Esophagus muscularis mucosa (tissue), 4 donors: Measurements from ENCODE around the gene SORBS1. TPM values are rescaled to one million over a fixed set of nuclear protein-coding genes. Genes with fewer than 3 reads are reported as not detected.
A peak's percentile ranks its signal among the peaks of the same experiment; 100 is the strongest.

Experiments used
- DNase-seq: peaks from one replicate; pipeline ENCODE4 v3.0.0-alpha.2; 2017; ENCODE audit errors: extremely low spot score
- H3K27ac ChIP-seq, 4 donors: fragments of 200-600 bp; sonication (generic); replicated peaks in 1 of 4; 1 replicate in 3 of 4; 2 replicates in 1 of 4; pipeline ENCODE4 v1.5.1; 2016 to 2019; ENCODE audit warnings: mild to moderate bottlenecking in 1 of 4
- H3K27me3 ChIP-seq, 4 donors: fragments of 200-600 bp; sonication (generic); one replicate each; pipeline versions ENCODE4 v1.5.1 to v1.6.0; 2016 to 2019
- H3K36me3 ChIP-seq, 4 donors: fragments of 200-600 bp; sonication (generic); one replicate each; pipeline ENCODE4 v1.5.1; 2016 to 2019
- H3K4me1 ChIP-seq, 4 donors: fragments of 200-600 bp; sonication (generic); one replicate each; pipeline ENCODE4 v1.5.1; 2016 to 2019
- H3K4me3 ChIP-seq, 4 donors: fragments of 200-600 bp; sonication (generic); 1 replicate in 2 of 4; 2 replicates in 2 of 4; pipeline ENCODE4 v1.5.1; 2016 to 2019; ENCODE audit warnings: mild to moderate bottlenecking in 4 of 4, moderate library complexity in 1 of 4
- H3K9me3 ChIP-seq, 4 donors: fragments of 200-600 bp; sonication (generic); 1 replicate in 3 of 4; 2 replicates in 1 of 4; pipeline ENCODE4 v1.5.1; 2016 to 2019
- EP300 ChIP-seq: sonication (generic); formaldehyde crosslinking; IDR thresholded peaks from one replicate; pipeline ENCODE4 v1.6.1; 2017; ENCODE audit warnings: antibody characterized with exemption
- POLR2A ChIP-seq: fragments of 450-650 bp; IDR thresholded peaks from one replicate; pipeline ENCODE4 v1.6.1; 2017; ENCODE audit warnings: antibody characterized with exemption, moderate library complexity, mild to moderate bottlenecking, low read depth
- POLR2AphosphoS5 ChIP-seq, 2 donors: sonication (generic); formaldehyde crosslinking; IDR thresholded peaks; one replicate each; pipeline ENCODE4 v1.6.1; 2017; ENCODE audit warnings: antibody characterized with exemption in 2 of 2
- WGBS: methylation state at CpG from one replicate; pipeline ENCODE4 v1.1.5; 2018; 5-methylcytosine and 5-hydroxymethylcytosine counted together
- intact Hi-C: fragments of 100-400 bp; cut with DNase I; formaldehyde crosslinking; loops from one replicate; pipeline ENCODE4 v1.15.1; 2023
- total RNA-seq, 4 donors: library from RNA; depleted of rRNA; stranded (reverse); fragments of >200 nt; gene quantifications; one replicate each; pipeline versions ENCODE4 v1.1.0 to v1.2.1, GENCODE V29; 2016
- TF ChIP-seq, protein P1 (sequence below), 3 experiments: fragments of 200-600 bp in 2 of 3; fragments of 450-650 bp in 1 of 3; sonication (generic) in 2 of 3; IDR thresholded peaks; one replicate each; pipeline ENCODE4 v1.5.1; 2017 to 2019; ENCODE audit warnings: antibody characterized with exemption in 3 of 3, mild to moderate bottlenecking in 2 of 3, moderate library complexity in 1 of 3

Gene SORBS1
- total RNA-seq, 4 donors from 2014 or later = 1,569 to 2,231 (median 1,854) TPM

- peak in 1 of 2 donors; percentile 66 for TF ChIP-seq POLR2AphosphoS5 (IDR thresholded peaks at IDR 0.05)
- TF ChIP-seq, protein P1, sequence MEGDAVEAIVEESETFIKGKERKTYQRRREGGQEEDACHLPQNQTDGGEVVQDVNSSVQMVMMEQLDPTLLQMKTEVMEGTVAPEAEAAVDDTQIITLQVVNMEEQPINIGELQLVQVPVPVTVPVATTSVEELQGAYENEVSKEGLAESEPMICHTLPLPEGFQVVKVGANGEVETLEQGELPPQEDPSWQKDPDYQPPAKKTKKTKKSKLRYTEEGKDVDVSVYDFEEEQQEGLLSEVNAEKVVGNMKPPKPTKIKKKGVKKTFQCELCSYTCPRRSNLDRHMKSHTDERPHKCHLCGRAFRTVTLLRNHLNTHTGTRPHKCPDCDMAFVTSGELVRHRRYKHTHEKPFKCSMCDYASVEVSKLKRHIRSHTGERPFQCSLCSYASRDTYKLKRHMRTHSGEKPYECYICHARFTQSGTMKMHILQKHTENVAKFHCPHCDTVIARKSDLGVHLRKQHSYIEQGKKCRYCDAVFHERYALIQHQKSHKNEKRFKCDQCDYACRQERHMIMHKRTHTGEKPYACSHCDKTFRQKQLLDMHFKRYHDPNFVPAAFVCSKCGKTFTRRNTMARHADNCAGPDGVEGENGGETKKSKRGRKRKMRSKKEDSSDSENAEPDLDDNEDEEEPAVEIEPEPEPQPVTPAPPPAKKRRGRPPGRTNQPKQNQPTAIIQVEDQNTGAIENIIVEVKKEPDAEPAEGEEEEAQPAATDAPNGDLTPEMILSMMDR (IDR thresholded peaks at IDR 0.05) = no peak
- TF ChIP-seq POLR2A = no peak
- TF ChIP-seq EP300 = no peak
- peaks cover 78 to 100% (median 98%) of the 10 kb centered on the region in 4 donors for H3K4me1 ChIP-seq
- H3K27me3 ChIP-seq = no peaks in the 10 kb centered on the region
- intact Hi-C loops = no loop called here
- peak overlapping the region; percentile 91 to 97 (median 96) for H3K27ac ChIP-seq
- WGBS = 64% methylated on average over 2 of the region's 2 CpGs
- no peaks in the 10 kb centered on the region for H3K9me3 ChIP-seq
- peak overlapping the region; percentile 14 to 38 (median 26) for H3K4me3 ChIP-seq
- DNase-seq = no peak
- no peaks in the 10 kb centered on the region for H3K36me3 ChIP-seq
These were observed 15.2 kb downstream of the SORBS1 start for GRCh38 chr10:95545981-95546380.

GRCh38 chr10:95544783-95545500 is 16.2 kb downstream of the SORBS1 start:
- DNase-seq = no peak
- no peaks in the 10 kb centered on the region for H3K9me3 ChIP-seq
- intact Hi-C loops = no loop called here
- H3K4me1 ChIP-seq = peaks cover 77 to 100% (median 98%) of the 10 kb centered on the region in 4 donors
- H3K4me3 ChIP-seq = peak overlapping the region; percentile 14 to 38 (median 26)
- no peaks in the 10 kb centered on the region for H3K36me3 ChIP-seq
- no peaks in the 10 kb centered on the region for H3K27me3 ChIP-seq
- WGBS = 61% methylated on average over 11 of the region's 12 CpGs
- TF ChIP-seq, protein P1 (IDR thresholded peaks at IDR 0.05) = no peak
- TF ChIP-seq EP300 = no peak
- TF ChIP-seq POLR2AphosphoS5 (IDR thresholded peaks at IDR 0.05) = peak in 1 of 2 donors; percentile 64
- H3K27ac ChIP-seq = peak overlapping the region; percentile 91 to 97 (median 96)

DNA sequence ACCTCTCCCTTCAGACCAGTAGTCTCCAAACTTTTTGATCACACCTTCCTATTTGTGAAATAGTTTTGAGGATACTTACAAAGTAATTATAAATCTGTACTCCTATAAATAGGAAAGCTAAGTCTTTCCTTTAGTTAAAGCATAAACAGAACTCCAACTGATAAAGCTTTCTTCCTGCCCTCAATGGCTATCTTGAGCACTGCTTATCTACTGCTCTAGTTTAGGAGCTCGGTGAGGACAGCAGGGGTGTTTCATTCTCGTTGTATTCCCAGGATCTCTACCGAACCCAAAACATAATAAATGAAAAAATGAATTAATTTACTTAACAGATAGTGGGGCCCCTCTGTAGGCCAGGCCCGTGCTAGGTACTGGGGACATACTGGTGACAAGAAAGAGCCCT is 17.7 kb downstream of the SORBS1 start:
- TF ChIP-seq, protein P1 (IDR thresholded peaks at IDR 0.05) = no peak
- TF ChIP-seq EP300 (no peak), POLR2A (no peak), POLR2AphosphoS5 (IDR thresholded peaks at IDR 0.05) (no peak)
- H3K27me3 ChIP-seq = no peaks in the 10 kb centered on the region
- no peaks in the 10 kb centered on the region for H3K9me3 ChIP-seq
- WGBS = 49% methylated on average over 4 of the region's 4 CpGs
- H3K36me3 ChIP-seq = no peaks in the 10 kb centered on the region
- intact Hi-C loops = no loop called here
- peak overlapping the region in 3 of 4 donors; percentile 23 to 38 (median 28) for H3K4me3 ChIP-seq
- peak overlapping the region; percentile 91 to 97 (median 96) for H3K27ac ChIP-seq
- no peak for DNase-seq
- H3K4me1 ChIP-seq = peaks cover 76 to 100% (median 98%) of the 10 kb centered on the region in 4 donors

DNA sequence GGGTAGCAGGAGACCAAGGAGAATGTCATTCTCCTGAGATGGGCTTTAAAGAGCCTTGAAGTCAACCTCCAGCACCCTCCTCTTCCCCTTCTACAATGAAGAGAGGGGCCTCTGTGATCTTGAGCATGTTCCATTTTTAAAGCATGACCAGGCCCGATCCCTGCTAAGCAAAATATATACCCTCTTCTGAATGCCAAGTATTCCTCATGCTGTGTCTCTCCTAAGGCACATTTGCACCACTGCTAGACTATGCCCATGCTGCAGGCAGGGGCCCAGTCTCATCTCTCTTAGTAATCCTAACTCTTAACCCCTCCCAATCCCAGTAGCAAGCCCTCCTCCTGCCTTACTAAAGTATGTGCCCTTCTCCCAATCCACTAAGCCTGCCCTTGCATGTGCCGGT is 18.4 kb downstream of the SORBS1 start:
- no peak for DNase-seq

GRCh38 chr10:95542330-95542729 is 18.8 kb downstream of the SORBS1 start:
- TF ChIP-seq, protein P1 (IDR thresholded peaks at IDR 0.05) = no peak
- TF ChIP-seq EP300 (no peak), POLR2A (no peak), POLR2AphosphoS5 (IDR thresholded peaks at IDR 0.05) (no peak)
- DNase-seq = no peak
- H3K4me3 ChIP-seq = peak overlapping the region in 1 of 4 donors; percentile 8
- intact Hi-C loops = no loop called here
- H3K27me3 ChIP-seq = no peaks in the 10 kb centered on the region
- H3K27ac ChIP-seq = peak overlapping the region; percentile 91 to 97 (median 96)
- H3K4me1 ChIP-seq = peaks cover 80 to 100% (median 100%) of the 10 kb centered on the region in 4 donors
- 71% methylated on average over 4 of the region's 4 CpGs for WGBS
- no peaks in the 10 kb centered on the region for H3K36me3 ChIP-seq
- H3K9me3 ChIP-seq = no peaks in the 10 kb centered on the region

More for the DNA sequence above, 18.4 kb downstream of the SORBS1 start:
- intact Hi-C loops = no loop called here
- Histone ChIP-seq H3K27me3 (no peaks in the 10 kb centered on the region), H3K27ac (peak overlapping the region; percentile 91 to 97 (median 96)), H3K4me3 (peak overlapping the region in 2 of 4 donors; percentile 8 to 23), H3K4me1 (peaks cover 77 to 100% (median 100%) of the 10 kb centered on the region in 4 donors), H3K36me3 (no peaks in the 10 kb centered on the region), H3K9me3 (no peaks in the 10 kb centered on the region)
- TF ChIP-seq POLR2A = no peak
- peak; percentile 12 to 59 for TF ChIP-seq POLR2AphosphoS5 (IDR thresholded peaks at IDR 0.05)
- WGBS = 54% methylated on average over 2 of the region's 2 CpGs
